ENCODE data around the gene SPOPL. TPM values are rescaled to one million over a fixed set of nuclear protein-coding genes. Genes with fewer than 3 reads are reported as not detected.
A peak's percentile ranks its signal among the peaks of the same experiment; 100 is the strongest.
"Not testable (repeated sequence)": the region's sequence is repeated elsewhere in the genome, so short reads cannot be mapped to it uniquely, and the experiment has no call there.

The SPOPL gene
- total RNA-seq, result 10 to 100 TPM; 12.8 to 15.6 TPM

DNA sequence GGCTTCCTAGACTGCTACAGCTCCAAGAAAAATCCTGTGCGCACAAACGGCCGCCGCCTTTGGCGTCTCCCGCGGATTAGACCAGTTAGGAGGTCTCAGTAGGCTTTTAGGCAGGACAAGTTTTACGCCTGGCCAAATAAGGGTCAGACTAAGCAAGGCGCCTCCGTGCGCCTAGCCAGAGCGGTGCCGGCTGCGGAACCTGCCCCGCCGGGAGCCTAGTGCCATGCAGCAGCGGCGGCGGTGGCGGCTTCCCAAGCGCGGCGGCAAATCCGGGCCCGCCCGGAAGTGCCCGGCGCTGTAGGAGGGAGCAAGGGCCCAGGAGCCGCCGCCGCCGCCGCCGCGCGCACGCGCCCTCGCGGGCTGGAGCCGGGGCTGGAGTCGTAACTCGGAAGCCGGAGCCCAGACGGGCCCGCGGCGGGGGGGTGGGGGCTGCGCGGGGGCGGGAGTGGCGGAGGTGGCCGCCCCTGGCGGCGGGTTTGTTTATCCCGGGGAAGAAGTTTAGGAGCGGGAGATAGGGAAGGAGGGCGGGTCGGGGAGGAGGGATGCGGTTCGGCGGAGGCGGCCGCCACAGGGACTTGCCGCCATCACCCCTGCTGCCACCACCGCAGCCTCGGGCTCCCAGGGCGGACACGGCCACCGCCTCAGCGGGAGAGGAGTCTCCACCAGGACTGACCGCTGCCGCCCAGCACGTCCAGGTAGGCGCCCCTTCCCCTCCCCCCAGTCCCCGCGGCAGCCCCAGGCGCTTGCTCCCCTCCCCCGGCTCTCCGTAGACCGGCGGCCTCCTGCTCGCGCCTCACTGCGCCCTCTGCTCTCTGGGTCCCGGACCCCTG, at the start of gene SPOPL:
SPOPL (plus strand) TSS at position 346 of the 830 bp plus-strand sequence. CDS start 48,447 bp downstream, outside the sequence.
- Mint-ChIP-seq H3K27me3 (no peaks in the 10 kb centered on the region), H3K4me1 (peaks cover 24% of the 10 kb centered on the region), H3K27ac (peak within 1 kb of the TSS; percentile 97), H3K9me3 (no peaks in the 10 kb centered on the region), H3K4me3 (peak within 1 kb of the TSS; percentile 96), H3K36me3 (ENCODE audit: low read depth) (peaks cover 12% of the 10 kb centered on the region)
- ATAC-seq (replicated peaks), result peak; percentile 87

DNA sequence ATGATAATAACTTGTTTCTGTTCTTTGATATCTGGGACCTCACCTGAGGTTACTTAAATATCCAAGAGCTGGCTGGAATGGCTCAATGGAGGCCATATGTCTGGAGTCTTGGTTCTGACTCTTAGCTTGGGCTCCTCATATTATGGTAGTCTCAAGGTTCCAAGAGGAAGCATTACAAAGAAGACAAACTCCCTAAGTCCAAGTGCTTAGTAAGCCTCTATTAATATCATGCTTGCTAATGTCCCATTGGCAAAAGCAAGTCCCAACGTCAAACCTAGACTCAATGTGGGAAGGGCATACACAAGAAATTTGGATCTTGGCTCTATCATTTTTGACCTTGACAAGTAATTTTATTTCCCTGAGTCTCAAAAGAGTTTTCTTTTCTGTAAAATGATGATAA, 49.2 kb upstream of the SPOPL start:
- no peaks in the 10 kb centered on the region for H3K4me1 Mint-ChIP-seq
- H3K4me3 Mint-ChIP-seq, result no peak overlapping the region

GRCh38 chr2:138453815-138454214, 47.8 kb upstream of the SPOPL start:
- Mint-ChIP-seq H3K4me1 (no peaks in the 10 kb centered on the region), H3K27ac (no peak overlapping the region), H3K4me3 (no peak overlapping the region), H3K9me3 (peaks cover 1% of the 10 kb centered on the region), H3K27me3 (no peaks in the 10 kb centered on the region), H3K36me3 (ENCODE audit: low read depth) (no peaks in the 10 kb centered on the region)
- no peak for ATAC-seq (replicated peaks)

More for the DNA sequence above, 49.2 kb upstream of the SPOPL start:
- H3K36me3 Mint-ChIP-seq (ENCODE audit: low read depth), result no peaks in the 10 kb centered on the region
- no peak for ATAC-seq (replicated peaks)
- H3K27ac Mint-ChIP-seq, result no peak overlapping the region
- no peaks in the 10 kb centered on the region for H3K9me3 Mint-ChIP-seq
- no peaks in the 10 kb centered on the region for H3K27me3 Mint-ChIP-seq

GRCh38 chr2:138454761-138455160, 46.8 kb upstream of the SPOPL start:
- H3K9me3 Mint-ChIP-seq, result peaks cover 4% of the 10 kb centered on the region
- no peaks in the 10 kb centered on the region for H3K4me1 Mint-ChIP-seq
- no peak overlapping the region for H3K4me3 Mint-ChIP-seq
- H3K27me3 Mint-ChIP-seq, result no peaks in the 10 kb centered on the region
- no peak for ATAC-seq (replicated peaks)
- no peak overlapping the region for H3K27ac Mint-ChIP-seq
- no peaks in the 10 kb centered on the region for H3K36me3 Mint-ChIP-seq (ENCODE audit: low read depth)

DNA sequence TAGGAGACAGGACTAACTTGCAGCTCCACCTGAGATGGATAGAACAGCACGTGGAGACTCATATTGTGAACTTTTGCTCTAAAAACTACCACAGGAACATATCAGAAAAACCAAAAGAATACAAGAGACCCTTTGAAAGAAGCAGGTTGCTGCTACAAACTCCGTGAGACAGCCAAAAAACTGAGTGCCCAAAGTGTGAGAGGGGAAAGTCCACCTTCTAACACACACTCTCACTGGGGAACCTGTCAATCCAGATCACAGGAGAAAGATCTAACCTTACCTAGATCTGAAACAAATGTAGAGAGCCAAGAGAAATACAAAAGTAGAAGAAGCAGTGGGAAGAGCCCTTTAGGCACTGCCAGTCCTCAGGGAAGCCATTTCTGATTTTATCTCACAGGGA, 46.3 kb upstream of the SPOPL start:
- no peak overlapping the region for H3K4me3 Mint-ChIP-seq

DNA sequence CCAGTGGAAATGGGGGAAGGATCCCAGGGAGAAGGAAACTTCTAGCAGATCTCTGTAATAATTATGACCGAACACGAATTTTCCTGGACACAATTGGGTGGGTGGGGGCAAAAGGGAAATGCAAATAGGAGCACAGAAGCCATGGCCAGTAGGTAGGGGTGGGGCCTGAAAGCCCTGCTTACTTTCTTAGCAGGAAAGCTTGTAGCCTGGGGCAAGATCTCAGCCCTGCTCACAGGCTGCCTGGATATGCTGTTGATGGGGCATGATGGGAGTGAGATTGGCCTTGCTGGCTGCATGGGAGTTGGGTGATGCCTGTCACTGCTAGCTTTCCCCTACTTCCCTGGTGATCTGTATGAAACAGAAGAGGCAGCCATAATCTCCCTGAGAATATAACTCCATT, 45.9 kb upstream of the SPOPL start:
- H3K27me3 Mint-ChIP-seq, result no peaks in the 10 kb centered on the region
- H3K9me3 Mint-ChIP-seq, result peaks cover 4% of the 10 kb centered on the region
- no peaks in the 10 kb centered on the region for H3K36me3 Mint-ChIP-seq (ENCODE audit: low read depth)
- no peak for ATAC-seq (replicated peaks)
- H3K4me1 Mint-ChIP-seq, result no peaks in the 10 kb centered on the region
- H3K4me3 Mint-ChIP-seq, result no peak overlapping the region
- H3K27ac Mint-ChIP-seq, result no peak overlapping the region

More for the DNA sequence above, 46.3 kb upstream of the SPOPL start:
- no peaks in the 10 kb centered on the region for H3K4me1 Mint-ChIP-seq
- H3K27ac Mint-ChIP-seq, result no peak overlapping the region
- H3K27me3 Mint-ChIP-seq, result no peaks in the 10 kb centered on the region
- H3K9me3 Mint-ChIP-seq, result peaks cover 4% of the 10 kb centered on the region
- H3K36me3 Mint-ChIP-seq (ENCODE audit: low read depth), result no peaks in the 10 kb centered on the region
- no peak for ATAC-seq (replicated peaks)

DNA sequence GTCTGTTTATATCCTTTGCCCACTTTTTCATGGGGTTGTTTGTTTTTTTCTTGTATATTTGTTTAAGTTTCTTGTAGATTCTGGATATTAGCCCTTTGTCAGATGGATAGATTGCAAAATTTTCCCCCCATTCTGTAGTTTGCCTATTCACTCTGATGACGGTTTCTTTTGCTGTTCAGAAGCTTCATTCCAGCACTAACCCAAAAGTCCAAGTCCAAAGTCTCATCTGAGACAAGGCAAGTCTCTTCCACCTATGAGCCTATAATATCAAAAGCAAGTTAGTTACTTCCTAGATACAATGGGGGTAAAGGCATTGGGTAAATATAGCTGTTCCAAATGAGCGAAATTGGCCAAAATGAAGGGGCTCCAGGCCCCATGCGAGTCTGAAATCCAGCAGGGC, 38.9 kb upstream of the SPOPL start:
- H3K27ac Mint-ChIP-seq; ATAC-seq (replicated peaks); H3K9me3 Mint-ChIP-seq; H3K36me3 Mint-ChIP-seq (ENCODE audit: low read depth); H3K27me3 Mint-ChIP-seq; H3K4me1 Mint-ChIP-seq; H3K4me3 Mint-ChIP-seq: not testable (repeated sequence)

GRCh38 chr2:138468617-138469016, 33.0 kb upstream of the SPOPL start:
- Mint-ChIP-seq H3K4me3 (no peak overlapping the region), H3K9me3 (peaks cover 9% of the 10 kb centered on the region)

DNA sequence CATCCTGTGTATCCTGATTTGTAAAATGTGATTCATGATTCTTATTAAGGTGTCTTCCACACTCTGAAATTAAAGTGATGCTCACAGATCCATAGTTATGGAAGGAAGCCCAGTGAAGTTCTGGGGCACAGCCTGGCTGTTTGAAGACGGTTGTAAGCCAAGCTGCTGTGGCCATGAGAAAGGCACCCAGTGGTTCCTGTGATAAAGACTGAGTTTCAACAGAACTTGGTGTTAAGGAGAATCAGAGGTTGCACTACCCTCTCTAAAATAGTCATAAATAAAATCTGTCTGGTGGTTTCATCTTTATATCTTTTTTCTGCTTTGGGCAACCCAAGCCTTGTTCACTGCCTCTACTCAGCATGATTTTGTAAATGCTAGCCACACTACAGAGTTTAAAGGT, 32.2 kb upstream of the SPOPL start:
- Mint-ChIP-seq H3K9me3 (peaks cover 7% of the 10 kb centered on the region), H3K4me3 (no peak overlapping the region), H3K27ac (no peak overlapping the region), H3K4me1 (no peaks in the 10 kb centered on the region), H3K27me3 (no peaks in the 10 kb centered on the region), H3K36me3 (ENCODE audit: low read depth) (no peaks in the 10 kb centered on the region)
- ATAC-seq (replicated peaks), result no peak

More at GRCh38 chr2:138468617-138469016, 33.0 kb upstream of the SPOPL start:
- ATAC-seq (replicated peaks), result no peak
- H3K36me3 Mint-ChIP-seq (ENCODE audit: low read depth), result no peaks in the 10 kb centered on the region
- no peaks in the 10 kb centered on the region for H3K27me3 Mint-ChIP-seq
- H3K4me1 Mint-ChIP-seq, result no peaks in the 10 kb centered on the region
- no peak overlapping the region for H3K27ac Mint-ChIP-seq

DNA sequence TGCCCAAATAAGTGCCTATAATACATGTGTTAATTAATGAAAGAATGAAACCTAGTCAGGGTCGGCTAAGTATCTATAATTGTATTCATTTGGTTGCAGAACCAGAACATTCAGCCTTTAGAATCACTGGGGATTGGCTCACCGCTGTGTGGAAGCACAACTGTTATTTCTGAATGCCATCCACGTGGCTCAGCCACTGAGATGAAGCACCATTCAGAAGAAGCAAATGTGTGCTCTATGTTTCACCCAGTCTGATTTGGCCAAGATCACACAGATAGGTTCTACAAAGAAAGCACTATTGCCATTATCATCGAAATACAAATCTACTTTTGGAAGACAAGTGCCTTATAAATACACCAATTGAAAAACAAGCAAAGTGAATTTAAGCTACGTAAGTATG, 30.6 kb upstream of the SPOPL start:
- Mint-ChIP-seq H3K36me3 (ENCODE audit: low read depth) (no peaks in the 10 kb centered on the region), H3K4me1 (no peaks in the 10 kb centered on the region), H3K4me3 (no peak overlapping the region), H3K27me3 (no peaks in the 10 kb centered on the region), H3K9me3 (peaks cover 7% of the 10 kb centered on the region), H3K27ac (no peak overlapping the region)
- ATAC-seq (replicated peaks), result no peak

GRCh38 chr2:138474100-138474825, 27.3 kb upstream of the SPOPL start:
- H3K9me3 Mint-ChIP-seq, result no peaks in the 10 kb centered on the region
- no peaks in the 10 kb centered on the region for H3K27me3 Mint-ChIP-seq
- H3K4me1 Mint-ChIP-seq, result no peaks in the 10 kb centered on the region
- ATAC-seq (replicated peaks), result no peak
- H3K36me3 Mint-ChIP-seq (ENCODE audit: low read depth), result no peaks in the 10 kb centered on the region
- no peak overlapping the region for H3K4me3 Mint-ChIP-seq
- no peak overlapping the region for H3K27ac Mint-ChIP-seq

DNA sequence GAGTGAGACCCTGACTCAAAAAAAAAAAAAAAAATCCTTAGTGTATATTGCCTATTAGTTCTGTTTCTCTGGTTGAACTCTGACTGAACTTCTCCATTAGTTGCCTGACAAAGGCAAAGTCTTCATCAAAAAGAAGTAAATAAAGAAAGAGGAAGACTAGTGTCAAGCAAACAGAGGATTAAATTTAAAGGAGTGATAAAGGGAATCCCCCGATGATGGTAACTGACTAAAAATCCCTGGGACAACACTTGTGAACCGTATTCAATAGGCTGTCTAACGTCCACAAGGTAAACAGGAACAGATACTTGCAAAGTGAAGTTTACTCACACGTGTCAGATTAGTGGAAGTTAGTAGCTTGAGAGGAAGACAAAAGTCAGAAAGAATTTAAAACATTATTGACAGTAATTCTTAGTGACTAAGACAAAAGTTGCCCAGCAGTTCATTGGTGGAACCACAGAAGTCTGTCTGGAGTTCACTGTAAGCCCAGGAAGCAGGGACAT, 26.2 kb upstream of the SPOPL start:
- no peak for ATAC-seq (replicated peaks)
- Mint-ChIP-seq H3K4me1 (no peaks in the 10 kb centered on the region), H3K27ac (no peak overlapping the region), H3K4me3 (no peak overlapping the region), H3K9me3 (no peaks in the 10 kb centered on the region), H3K27me3 (no peaks in the 10 kb centered on the region), H3K36me3 (ENCODE audit: low read depth) (no peaks in the 10 kb centered on the region)

- no peaks in the 10 kb centered on the region for H3K4me1 Mint-ChIP-seq
- no peaks in the 10 kb centered on the region for H3K36me3 Mint-ChIP-seq (ENCODE audit: low read depth)
- no peak overlapping the region for H3K27ac Mint-ChIP-seq
- no peaks in the 10 kb centered on the region for H3K9me3 Mint-ChIP-seq
- no peak overlapping the region for H3K4me3 Mint-ChIP-seq
- no peak for ATAC-seq (replicated peaks)
- no peaks in the 10 kb centered on the region for H3K27me3 Mint-ChIP-seq
Measured at GRCh38 chr2:138476186-138476585, 25.4 kb upstream of the SPOPL start.

DNA sequence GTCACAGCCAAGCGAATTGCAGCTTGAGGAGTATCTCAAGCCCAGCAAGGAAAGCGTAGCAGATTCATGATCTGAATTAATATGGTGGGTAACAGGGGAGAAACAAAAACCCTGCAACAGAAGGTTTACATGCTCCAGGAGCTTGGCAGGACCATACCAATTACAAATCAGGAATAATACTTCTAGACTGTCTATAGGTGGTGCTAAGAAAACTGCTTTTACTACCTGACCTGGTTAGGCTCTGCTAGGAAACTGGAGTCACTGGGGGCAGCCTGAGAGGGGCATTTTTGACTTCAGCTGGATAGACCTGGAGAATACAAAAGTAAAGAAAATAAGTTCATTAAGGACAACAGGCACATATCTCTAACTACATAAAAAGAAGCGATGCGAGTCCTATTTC, 24.6 kb upstream of the SPOPL start:
- no peaks in the 10 kb centered on the region for H3K9me3 Mint-ChIP-seq
- no peak overlapping the region for H3K4me3 Mint-ChIP-seq
- no peak for ATAC-seq (replicated peaks)
- no peaks in the 10 kb centered on the region for H3K4me1 Mint-ChIP-seq
- H3K36me3 Mint-ChIP-seq (ENCODE audit: low read depth), result no peaks in the 10 kb centered on the region
- H3K27ac Mint-ChIP-seq, result no peak overlapping the region
- peaks cover 1% of the 10 kb centered on the region for H3K27me3 Mint-ChIP-seq

DNA sequence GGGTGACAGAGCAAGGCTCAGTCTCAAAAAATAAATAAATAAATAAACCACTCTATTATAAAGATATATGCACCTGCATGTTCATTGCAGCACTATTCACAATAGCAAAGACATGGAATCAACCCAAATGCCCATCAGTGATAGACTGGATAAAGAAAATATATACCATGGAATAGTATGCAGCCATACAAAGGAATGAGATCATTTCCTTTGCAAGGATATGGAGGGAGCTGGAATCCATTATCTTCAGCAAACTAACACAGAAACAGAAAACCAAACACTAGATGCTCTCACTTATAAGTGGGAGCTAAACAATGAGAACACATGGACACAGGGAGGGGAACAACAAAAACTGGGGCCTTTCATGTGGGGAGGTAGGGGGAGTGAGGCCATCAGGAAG, 18.8 kb upstream of the SPOPL start:
- ATAC-seq (replicated peaks); H3K9me3 Mint-ChIP-seq; H3K27ac Mint-ChIP-seq: not testable (repeated sequence)

More for the DNA sequence above, 18.8 kb upstream of the SPOPL start:
- H3K4me3 Mint-ChIP-seq; H3K36me3 Mint-ChIP-seq (ENCODE audit: low read depth); H3K27me3 Mint-ChIP-seq; H3K4me1 Mint-ChIP-seq: not testable (repeated sequence)
